Spleen (tissue), 11 donors: ENCODE data around the gene ZNF620. TPM values are rescaled to one million over a fixed set of nuclear protein-coding genes. Genes with fewer than 3 reads are reported as not detected.

Source experiments
- DNase-seq: peaks from one replicate; pipeline ENCODE4 v3.0.0-alpha.2; 2020
- H3K27ac ChIP-seq, 8 donors: fragments of 200-600 bp; sonication (generic) in 7 of 8; 1 replicate in 4 of 8; 2 replicates in 4 of 8; pipeline versions ENCODE4 v1.5.0 to v1.8.0; 2016 to 2021; ENCODE audit warnings: inconsistent platforms in 4 of 8, mild to moderate bottlenecking in 4 of 8, moderate library complexity in 1 of 8
- H3K27me3 ChIP-seq, 7 donors: fragments of 200-600 bp; sonication (generic) in 6 of 7; replicated peaks in 1 of 7; 1 replicate in 4 of 7; 2 replicates in 3 of 7; pipeline versions ENCODE4 v1.5.0 to v1.8.0; 2016 to 2021; ENCODE audit warnings: inconsistent platforms in 3 of 7, mild to moderate bottlenecking in 1 of 7
- H3K36me3 ChIP-seq, 6 donors: fragments of 200-600 bp; sonication (generic) in 5 of 6; 1 replicate in 4 of 6; 2 replicates in 2 of 6; pipeline versions ENCODE4 v1.5.0 to v1.8.0; 2016 to 2021; ENCODE audit warnings: inconsistent platforms in 2 of 6
- H3K4me1 ChIP-seq, 6 donors: fragments of 200-600 bp; sonication (generic) in 5 of 6; 1 replicate in 3 of 6; 2 replicates in 3 of 6; pipeline versions ENCODE4 v1.5.0 to v1.8.0; 2016 to 2021; ENCODE audit warnings: inconsistent platforms in 3 of 6
- H3K4me3 ChIP-seq, 8 donors: fragments of 200-600 bp; sonication (generic) in 7 of 8; 1 replicate in 4 of 8; 2 replicates in 4 of 8; pipeline versions ENCODE4 v1.5.0 to v1.8.0; 2016 to 2021; ENCODE audit warnings: inconsistent platforms in 4 of 8, mild to moderate bottlenecking in 4 of 8, moderate library complexity in 2 of 8
- H3K9me3 ChIP-seq, 8 donors: fragments of 200-600 bp; sonication (generic) in 7 of 8; 1 replicate in 4 of 8; 2 replicates in 4 of 8; pipeline versions ENCODE4 v1.5.0 to v1.8.0; 2016 to 2021; ENCODE audit warnings: inconsistent platforms in 4 of 8
- CTCF ChIP-seq, 11 experiments: fragments of 200-600 bp in 7 of 11; fragments of 450-650 bp in 4 of 11; sonication (generic) in 4 of 11; IDR thresholded peaks in 8 of 11; conservative IDR thresholded peaks in 3 of 11; 1 replicate in 7 of 11; 2 replicates in 4 of 11; pipeline versions ENCODE4 v1.4.0 to v1.8.0; 2016 to 2021; ENCODE audit warnings: antibody characterized with exemption in 11 of 11, inconsistent platforms in 4 of 11, mild to moderate bottlenecking in 1 of 11
- POLR2A ChIP-seq, 3 donors: fragments of 450-650 bp; IDR thresholded peaks; one replicate each; pipeline ENCODE4 v1.5.1; 2017; ENCODE audit warnings: antibody characterized with exemption in 3 of 3, mild to moderate bottlenecking in 1 of 3
- POLR2AphosphoS5 ChIP-seq, 3 donors: sonication (generic); formaldehyde crosslinking; IDR thresholded peaks; one replicate each; pipeline ENCODE4 v1.5.1; 2017; ENCODE audit warnings: antibody characterized with exemption in 3 of 3
- WGBS, 5 donors: extraction: QIAGEN DNeasy Blood & Tissue Kit in 3 of 5; methylation state at CpG; one replicate each; pipeline versions ENCODE4 v1.1.5 to v1.1.7; 2013 to 2018; 5-methylcytosine and 5-hydroxymethylcytosine counted together
- intact Hi-C: fragments of 100-400 bp; cut with DNase I; formaldehyde crosslinking; loops from one replicate; pipeline ENCODE4 v1.15.0; 2023; ENCODE audit warnings: low total_unique reads
- polyA plus RNA-seq, 3 donors: library from polyadenylated mRNA; stranded (reverse); fragments of 200-250 nt; gene quantifications; one replicate each; pipeline ENCODE4 v1.2.1, GENCODE V29; 2013
- total RNA-seq, 7 donors: library from RNA; depleted of rRNA in 3 of 7; stranded (reverse); fragments of >200 nt in 3 of 7; fragmentation: NEBNext Ultra II Directional in 4 of 7; extraction: Animal tissue kit (Norgen Biotek cat#: 25700) in 4 of 7; gene quantifications; one replicate each; pipeline versions ENCODE4 v1.1.0 to v1.2.1, GENCODE V29; 2016 to 2021
- donor health status: healthy with polysubstance abuse.
- donor health status: DM: no; HTN: no; CAD: no; lungs with moderate emphysema.
- donor health status: DM: no; HTN: no; CAD: no.
- donor health status: Bipolar disorder and iron deficiency.
- donor health status: healthy.
- donor health status: DM: no; HTN: no; CAD: no.
- donor health status: DM: yes; HTN: yes; CAD: no.

The ZNF620 gene
- total and polyA plus RNA-seq, 10 donors: 1.2 to 7.4 (median 4.0) TPM

DNA sequence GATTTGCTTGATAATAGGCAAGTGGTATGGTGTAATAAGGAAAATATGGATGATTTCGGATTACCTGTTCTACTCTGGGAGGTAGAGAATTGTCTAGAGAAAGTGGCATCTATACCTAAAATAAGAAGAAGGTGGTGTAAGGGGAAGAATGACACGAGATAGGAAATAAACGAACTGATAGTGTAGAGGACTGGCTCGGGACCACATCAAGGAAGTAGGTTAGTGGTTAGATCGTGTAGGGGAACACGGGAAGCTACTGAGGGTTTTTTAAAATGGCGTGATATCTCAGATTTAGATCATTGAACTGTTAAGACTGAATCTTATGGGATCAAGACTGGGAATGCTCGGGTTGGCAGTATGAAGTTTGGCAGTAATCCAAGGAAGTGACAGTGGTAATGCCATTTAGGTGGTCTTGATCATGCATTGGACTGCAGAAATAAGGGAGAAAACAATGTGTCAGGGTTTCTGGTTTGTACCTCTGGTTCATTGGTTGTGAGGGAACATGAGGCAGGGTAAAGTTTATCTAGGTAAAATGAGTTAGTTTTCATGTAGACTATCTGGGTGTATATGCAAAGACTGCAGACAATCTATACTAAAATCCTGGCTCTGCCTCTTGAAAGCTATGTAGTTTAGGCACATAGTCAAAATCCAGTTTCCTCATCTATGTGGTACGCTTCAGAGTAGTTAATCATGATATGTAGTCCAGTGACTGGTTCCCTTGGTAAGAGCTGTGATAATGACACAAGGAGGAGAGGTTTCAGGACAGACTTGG lies 41.3 kb upstream of the ZNF620 start:
- DNase-seq: no peak
- intact Hi-C loops: no loop called here
- Histone ChIP-seq H3K9me3 (no peaks in the 10 kb centered on the region), H3K36me3 (peaks cover 2 to 82% (median 55%) of the 10 kb centered on the region in 6 donors), H3K27ac (peak overlapping the region in 1 of 8 donors; percentile 31), H3K4me3 (no peak overlapping the region), H3K4me1 (peaks cover 0 to 37% (median 5%) of the 10 kb centered on the region in 6 donors), H3K27me3 (no peaks in the 10 kb centered on the region)
- 42 to 57% (median 51%) methylated on average over 8 to 9 of the region's 9 CpGs for WGBS, 5 donors
- TF ChIP-seq POLR2AphosphoS5 (IDR thresholded peaks at IDR 0.05) (peak in 1 of 3 donors; percentile 26), POLR2A (IDR thresholded peaks at IDR 0.05) (no peak), CTCF (IDR thresholded peaks at IDR 0.05 in 8 of 11, conservative IDR thresholded peaks at IDR 0.05 in 3 of 11) (no peak)

DNA sequence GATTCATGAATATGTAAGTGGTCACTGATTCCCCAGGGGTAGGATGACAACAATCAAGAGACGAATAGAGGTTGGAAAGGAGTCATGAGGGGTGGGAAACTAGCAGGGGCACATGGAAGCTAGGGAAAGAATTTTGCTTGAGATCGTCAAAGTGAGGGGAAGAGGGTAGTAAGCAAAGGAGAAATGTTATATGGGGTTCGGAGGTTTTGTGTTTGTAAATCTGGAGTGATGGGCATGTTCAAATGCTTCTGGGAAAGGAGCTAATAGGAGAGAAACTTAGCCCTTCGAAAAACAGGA lies 40.8 kb upstream of the ZNF620 start:
- no peak for DNase-seq
- 83 to 90% (median 88%) methylated on average over 4 of the region's 4 CpGs for WGBS, 5 donors
- H3K36me3 ChIP-seq: peaks cover 2 to 77% (median 51%) of the 10 kb centered on the region in 6 donors

GRCh38 chr3:40465456-40465855 lies 40.4 kb upstream of the ZNF620 start:
- no peak overlapping the region for H3K4me3 ChIP-seq
- peaks cover 2 to 73% (median 47%) of the 10 kb centered on the region in 6 donors for H3K36me3 ChIP-seq
- no peaks in the 10 kb centered on the region for H3K9me3 ChIP-seq
- H3K27me3 ChIP-seq: no peaks in the 10 kb centered on the region
- intact Hi-C loops: no loop called here
- H3K27ac ChIP-seq: no peak overlapping the region
- WGBS, 5 donors: 81 to 92% (median 89%) methylated on average over 2 of the region's 2 CpGs
- TF ChIP-seq POLR2AphosphoS5 (IDR thresholded peaks at IDR 0.05): no peak
- no peak for TF ChIP-seq POLR2A (IDR thresholded peaks at IDR 0.05)
- TF ChIP-seq CTCF (IDR thresholded peaks at IDR 0.05 in 8 of 11, conservative IDR thresholded peaks at IDR 0.05 in 3 of 11): no peak
- no peak for DNase-seq
- H3K4me1 ChIP-seq: peaks cover 0 to 28% (median under 1%) of the 10 kb centered on the region in 6 donors

More for the DNA sequence above, 40.8 kb upstream of the ZNF620 start:
- TF ChIP-seq POLR2AphosphoS5 (IDR thresholded peaks at IDR 0.05): peak in 1 of 3 donors; percentile 2
- TF ChIP-seq POLR2A (IDR thresholded peaks at IDR 0.05): no peak
- no peak for TF ChIP-seq CTCF (IDR thresholded peaks at IDR 0.05 in 8 of 11, conservative IDR thresholded peaks at IDR 0.05 in 3 of 11)
- peak overlapping the region in 1 of 8 donors; percentile 31 for H3K27ac ChIP-seq
- no peaks in the 10 kb centered on the region for H3K9me3 ChIP-seq
- H3K4me3 ChIP-seq: no peak overlapping the region
- peaks cover 0 to 32% (median 3%) of the 10 kb centered on the region in 6 donors for H3K4me1 ChIP-seq
- intact Hi-C loops: no loop called here
- H3K27me3 ChIP-seq: no peaks in the 10 kb centered on the region

- H3K4me3 ChIP-seq: no peak overlapping the region
- no peaks in the 10 kb centered on the region for H3K9me3 ChIP-seq
- H3K27me3 ChIP-seq: no peaks in the 10 kb centered on the region
- intact Hi-C loops: no loop called here
- no peak overlapping the region for H3K27ac ChIP-seq
- no peak for TF ChIP-seq POLR2AphosphoS5 (IDR thresholded peaks at IDR 0.05)
- TF ChIP-seq POLR2A (IDR thresholded peaks at IDR 0.05): no peak
- no peak for TF ChIP-seq CTCF (IDR thresholded peaks at IDR 0.05 in 8 of 11, conservative IDR thresholded peaks at IDR 0.05 in 3 of 11)
- 91 to 97% (median 94%) methylated on average over 4 of the region's 4 CpGs for WGBS, 5 donors
- peaks cover 0 to 47% (median 21%) of the 10 kb centered on the region in 6 donors for H3K36me3 ChIP-seq
- no peak for DNase-seq
- peaks cover 0 to 17% (median 0%) of the 10 kb centered on the region in 6 donors for H3K4me1 ChIP-seq
Measured at GRCh38 chr3:40468018-40468417, 37.8 kb upstream of the ZNF620 start.
